Measurements from ENCODE around the gene LIN37. TPM values are rescaled to one million over a fixed set of nuclear protein-coding genes. Genes with fewer than 3 reads are reported as not detected.

LIN37 gene
- total and polyA plus RNA-seq, 2 of the 13 experiments (the other 11 are each of a cell fraction or from before 2014, with no cell fraction given), result 6.3 to 8.7 TPM

DNA sequence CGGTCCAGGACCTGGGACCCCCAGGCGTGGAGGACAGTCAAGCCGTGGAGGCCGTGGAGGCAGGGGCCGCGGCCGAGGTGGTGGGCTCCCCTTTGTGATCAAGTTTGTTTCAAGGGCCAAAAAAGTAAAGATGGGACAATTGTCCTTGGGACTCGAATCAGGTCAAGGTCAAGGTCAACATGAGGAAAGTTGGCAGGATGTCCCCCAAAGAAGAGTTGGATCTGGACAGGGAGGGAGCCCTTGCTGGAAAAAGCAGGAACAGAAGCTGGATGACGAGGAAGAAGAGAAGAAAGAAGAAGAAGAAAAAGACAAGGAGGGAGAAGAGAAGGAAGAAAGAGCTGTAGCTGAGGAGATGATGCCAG, 28.2 kb upstream of the LIN37 start:
- TF ChIP-seq MAFF (IDR thresholded peaks at IDR 0.05; ENCODE audit: low read depth, low read length) (no peak), PRDM4 (CRISPR knock-in tag; IDR thresholded peaks at IDR 0.05; ENCODE audit: borderline replicate concordance) (no peak), ZNF407 (CRISPR knock-in tag; IDR thresholded peaks at IDR 0.05; ENCODE audit: not compliant biosample characterization) (no peak), POLR2A (IDR thresholded peaks at IDR 0.05; ENCODE audit: insufficient read depth in 1 of 2, low read depth in 2 of 2, low read length in 2 of 2) (no peak)
- ChIA-PET CTCF (ENCODE audit: low intra/inter-chr PET ratio, low total read pairs) (interaction anchor here (7.0 kb wide), 1 partner anchor 26 kb away, joined by 201 read pairs; no protein-coding TSS in a partner anchor), POLR2A (interaction anchor here (1.4 to 4.6 kb wide), 4 partner anchors 16 to 28 kb away, joined by 3 to 69 read pairs (median 15); partner anchors contain the start of genes LIN37, PSENEN and U2AF1L4)
- Histone ChIP-seq H3K79me2 (ENCODE audit: insufficient read depth, low read length) (peaks cover 21% of the 10 kb centered on the region), H3K4me1 (ENCODE audit: insufficient read depth, low read length) (peaks cover 22% of the 10 kb centered on the region), H3K4me3 (replicated peaks in 1 of 3; ENCODE audit: insufficient read depth in 1 of 3, low read depth in 2 of 3, low read length in 3 of 3) (no peak overlapping the region), H3K27ac (ENCODE audit: extremely low read length, insufficient read depth, low read length) (peak overlapping the region; percentile 67), H3K27me3 (ENCODE audit: control insufficient read depth in 1 of 2, insufficient read depth in 2 of 2, low read length in 2 of 2) (no peaks in the 10 kb centered on the region), H4K20me1 (ENCODE audit: insufficient read depth, low read length) (peaks cover 8% of the 10 kb centered on the region), H2AFZ (ENCODE audit: low read length) (no peak overlapping the region), H3K9ac (ENCODE audit: insufficient read depth, low read depth, low read length) (peak overlapping the region; percentile 88; the same call in 1 of the 2 replicates), H3K4me2 (ENCODE audit: low read depth, low read length) (no peak overlapping the region), H3K36me3 (replicated peaks in 1 of 2; ENCODE audit: control insufficient read depth in 1 of 2, insufficient read depth in 2 of 2, low read length in 2 of 2) (peaks cover 25 to 46% of the 10 kb centered on the region in 2 experiments), H3K9me3 (ENCODE audit: low read length) (no peaks in the 10 kb centered on the region)
- DNase-seq (ENCODE audit: low spot score), result no peak
- intact Hi-C loops (cut with micrococcal nuclease; ENCODE audit: unreplicated experiment) (no loop called here), in situ Hi-C loops (cut with HindIII; ENCODE audit: extremely low pct_ligation_motif_present, low pct_unique_long_range_greater_than_20kb) (no loop called here)
- no peak for ATAC-seq
- no peak for FAIRE-seq
- BruUV-seq (replicated peaks), result no TSS peak
- WGBS (ENCODE audit: low lambda C conversion rate), result 90% methylated on average over 9 of the region's 9 CpGs
